ENCODE measurements around the gene MSI2. TPM values are rescaled to one million over a fixed set of nuclear protein-coding genes. Genes with fewer than 3 reads are reported as not detected.
A peak's percentile ranks its signal among the peaks of the same experiment; 100 is the strongest.

Gene MSI2
- total and polyA plus RNA-seq, 8 donors = 35.0 to 49.5 (median 47.5) TPM

DNA sequence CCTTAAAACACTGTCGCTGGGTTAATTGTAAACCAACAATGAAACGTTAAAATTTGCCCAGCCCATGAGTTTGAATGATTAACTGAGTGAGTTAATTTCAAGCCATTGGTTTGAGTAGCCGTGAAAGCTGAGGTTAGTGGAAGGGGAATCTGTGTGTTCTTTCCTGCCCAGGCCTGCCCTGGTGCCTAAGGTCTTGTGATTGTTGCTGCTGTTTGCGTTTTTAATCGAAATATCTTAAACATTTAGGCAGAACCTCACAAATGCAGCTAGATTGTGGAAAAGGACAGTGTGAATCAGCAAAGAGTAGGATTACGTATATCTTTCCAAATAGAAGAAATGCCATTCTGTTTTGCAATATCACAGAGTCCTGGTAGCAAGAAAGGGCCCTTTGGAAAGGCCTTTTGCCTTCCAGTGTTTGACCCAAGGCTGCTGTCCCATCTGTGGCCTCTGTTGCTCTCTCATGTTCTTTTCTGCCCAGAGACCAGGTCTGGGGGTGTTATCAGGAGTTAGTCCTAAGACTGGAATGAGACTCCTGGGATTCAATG is 113.8 kb downstream of the MSI2 start:
- ATAC-seq (peak; percentile 62), DNase-seq (peak in 1 of 4 donors; percentile 44)
- intact Hi-C loops (cut with DNase I) = no loop called here
- TF ChIP-seq CTCF (IDR thresholded peaks at IDR 0.05) = no peak
- peaks cover 0 to 6% of the 10 kb centered on the region in 2 donors for H3K9me3 ChIP-seq
- H3K4me3 ChIP-seq = no peak overlapping the region
- no peaks in the 10 kb centered on the region for H3K27me3 ChIP-seq
- H3K36me3 ChIP-seq = no peaks in the 10 kb centered on the region
- peaks cover 5 to 15% of the 10 kb centered on the region in 2 donors for H3K4me1 ChIP-seq
- H3K27ac ChIP-seq = peak overlapping the region; percentile 30 to 45

- no peaks in the 10 kb centered on the region for H3K27me3 ChIP-seq
- ATAC-seq (no peak), DNase-seq (no peak)
- H3K4me1 ChIP-seq = peaks cover 5 to 15% of the 10 kb centered on the region in 2 donors
- no peak for TF ChIP-seq CTCF (IDR thresholded peaks at IDR 0.05)
- peaks cover 0 to 6% of the 10 kb centered on the region in 2 donors for H3K9me3 ChIP-seq
- no peak overlapping the region for H3K4me3 ChIP-seq
- peak overlapping the region; percentile 30 to 45 for H3K27ac ChIP-seq
- no peaks in the 10 kb centered on the region for H3K36me3 ChIP-seq
- intact Hi-C loops (cut with DNase I) = no loop called here
Observed at GRCh38 chr17:57370619-57371018, 114.3 kb downstream of the MSI2 start.

- Histone ChIP-seq H3K4me3 (no peak overlapping the region), H3K27me3 (no peaks in the 10 kb centered on the region), H3K9me3 (peaks cover 0 to 6% of the 10 kb centered on the region in 2 donors), H3K4me1 (peaks cover 5 to 15% of the 10 kb centered on the region in 2 donors), H3K27ac (no peak overlapping the region), H3K36me3 (no peaks in the 10 kb centered on the region)
- TF ChIP-seq CTCF (IDR thresholded peaks at IDR 0.05) = no peak
- intact Hi-C loops (cut with DNase I) = no loop called here
- DNase-seq = no peak
- ATAC-seq = peak; percentile 68
Observed at GRCh38 chr17:57372156-57372555, 115.8 kb downstream of the MSI2 start.

DNA sequence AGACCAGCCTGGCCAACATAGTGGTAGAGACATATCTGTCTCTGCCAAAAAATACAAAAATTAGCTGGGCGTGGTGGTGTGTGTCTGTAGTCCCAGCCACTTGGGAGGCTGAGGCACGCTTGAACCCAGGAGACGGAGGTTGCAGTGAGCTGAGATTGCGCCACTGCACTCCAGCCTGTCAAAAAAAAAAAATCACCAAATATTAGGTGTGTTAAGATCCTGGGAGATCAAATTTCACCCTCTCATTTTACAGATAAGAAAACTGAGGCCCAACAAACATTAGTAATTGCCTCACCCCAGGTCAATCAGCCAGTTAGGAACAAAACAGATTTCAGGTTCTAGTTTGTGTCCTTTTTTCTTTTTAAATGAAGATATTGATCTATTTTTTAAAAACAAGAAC is 116.7 kb downstream of the MSI2 start:
- no peaks in the 10 kb centered on the region for H3K27me3 ChIP-seq
- H3K4me1 ChIP-seq = peaks cover 5 to 15% of the 10 kb centered on the region in 2 donors
- DNase-seq (no peak), ATAC-seq (no peak)
- H3K4me3 ChIP-seq = no peak overlapping the region
- TF ChIP-seq CTCF (IDR thresholded peaks at IDR 0.05) = no peak
- intact Hi-C loops (cut with DNase I) = no loop called here
- H3K27ac ChIP-seq = no peak overlapping the region
- no peaks in the 10 kb centered on the region for H3K36me3 ChIP-seq
- peaks cover 0 to 6% of the 10 kb centered on the region in 2 donors for H3K9me3 ChIP-seq

DNA sequence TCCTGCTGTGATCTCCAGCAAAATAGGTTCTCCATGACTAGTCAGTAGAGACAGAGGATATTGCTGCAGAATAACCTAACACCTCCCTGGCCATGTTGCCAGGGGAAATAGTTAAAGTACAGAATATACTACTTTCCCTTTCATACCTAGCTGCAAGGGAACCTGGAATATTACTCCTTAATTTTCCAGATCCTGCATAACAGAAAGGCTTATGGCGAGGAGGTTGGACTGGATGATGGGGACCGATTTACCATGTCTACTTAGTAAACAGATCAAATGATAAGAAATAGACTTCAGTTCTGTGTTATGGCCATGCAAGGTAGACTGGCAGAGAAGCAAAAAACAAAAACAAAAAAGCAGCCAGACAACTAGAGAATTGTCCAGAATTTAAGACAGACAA is 117.4 kb downstream of the MSI2 start:
- DNase-seq (no peak), ATAC-seq (no peak)
- H3K27me3 ChIP-seq = no peaks in the 10 kb centered on the region
- H3K4me1 ChIP-seq = peaks cover 6 to 15% of the 10 kb centered on the region in 2 donors
- no peak overlapping the region for H3K4me3 ChIP-seq
- H3K9me3 ChIP-seq = peaks cover 0 to 6% of the 10 kb centered on the region in 2 donors
- no peaks in the 10 kb centered on the region for H3K36me3 ChIP-seq
- H3K27ac ChIP-seq = no peak overlapping the region
- no peak for TF ChIP-seq CTCF (IDR thresholded peaks at IDR 0.05)
- intact Hi-C loops (cut with DNase I) = no loop called here

Data from left lung (tissue), 10 donors.